ENCODE results near the gene SCAP. TPM values are rescaled to one million over a fixed set of nuclear protein-coding genes. Genes with fewer than 3 reads are reported as not detected.

Gene SCAP
- total and polyA plus RNA-seq, 2 of the 4 experiments (the other 2 are of a cell fraction) = 25.3 to 34.6 TPM

DNA sequence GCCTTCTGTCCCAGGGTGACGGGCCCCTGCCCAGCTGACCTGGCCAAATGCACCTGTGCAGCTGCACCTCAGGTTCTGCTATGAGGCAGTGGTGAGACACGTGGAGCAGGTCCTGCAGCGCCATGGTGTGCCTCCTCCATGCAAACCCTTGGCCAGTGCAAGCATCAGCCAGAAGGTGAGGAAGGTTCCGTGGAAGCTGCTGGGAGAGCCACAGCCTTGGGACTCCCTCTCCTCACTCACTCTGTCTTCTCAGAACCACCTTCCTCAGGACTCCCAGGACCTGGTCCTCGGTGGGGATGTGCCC lies 63.3 kb downstream of the SCAP start:
- Histone ChIP-seq H4K8ac (ENCODE audit: low read depth in 2 of 2, low read length in 2 of 2) (no peak overlapping the region), H3K27ac (ENCODE audit: insufficient read depth, low read length) (no peak overlapping the region), H3K4me1 (ENCODE audit: control insufficient read depth, insufficient read depth, low read length) (no peaks in the 10 kb centered on the region), H3K36me3 (ENCODE audit: control insufficient read depth, insufficient read depth, low read length) (peaks cover 76% of the 10 kb centered on the region), H2BK120ac (ENCODE audit: low read depth, low read length) (no peak overlapping the region), H4K20me1 (ENCODE audit: insufficient read depth, low read length) (peaks cover 19% of the 10 kb centered on the region), H2BK20ac (ENCODE audit: low read depth, low read length) (no peak overlapping the region), H3K27me3 (ENCODE audit: control insufficient read depth, insufficient read depth, low read length) (no peaks in the 10 kb centered on the region), H2BK15ac (ENCODE audit: low read depth, low read length) (no peak overlapping the region), H3K4me3 (ENCODE audit: insufficient read depth, low read depth, low read length) (no peak overlapping the region), H2AK5ac (ENCODE audit: low read depth, low read length) (no peak overlapping the region), H4K91ac (ENCODE audit: insufficient read depth, low read depth, low read length) (no peak overlapping the region), H3K56ac (ENCODE audit: extremely low read depth, insufficient read depth, low read length) (no peak overlapping the region), H3K4ac (ENCODE audit: low read depth, low read length) (no peak overlapping the region), H2AK9ac (replicated peaks; ENCODE audit: low read depth, low read length, poor library complexity) (no peak overlapping the region), H3K9ac (ENCODE audit: low read depth, low read length) (no peak overlapping the region), H3K23ac (ENCODE audit: low read depth, low read length) (no peak overlapping the region), H2AFZ (replicated peaks; ENCODE audit: low read length, poor library complexity) (no peak overlapping the region), H3K14ac (replicated peaks; ENCODE audit: low read depth, low read length) (no peak overlapping the region), H3K9me1 (ENCODE audit: insufficient read depth, low read length) (no peaks in the 10 kb centered on the region), H2BK5ac (ENCODE audit: low read depth, low read length, poor library complexity, severe bottlenecking) (no peak overlapping the region), H4K5ac (ENCODE audit: low read depth, low read length) (no peak overlapping the region), H3K79me1 (ENCODE audit: low read depth in 1 of 2, low read length in 2 of 2) (peaks cover 4 to 9% of the 10 kb centered on the region in 2 experiments; a peak in 2 of 4 replicates), H3K18ac (ENCODE audit: low read depth, low read length) (no peak overlapping the region), H3K9me3 (ENCODE audit: control insufficient read depth, insufficient read depth, low read length) (no peaks in the 10 kb centered on the region), H3K4me2 (ENCODE audit: low read depth, low read length) (no peak overlapping the region)
- CTCF ChIA-PET = interaction anchor here (0.6 kb wide), 1 partner anchor 20 kb away, joined by 3 read pairs; no protein-coding TSS in a partner anchor
- TF ChIP-seq SMC3 (IDR thresholded peaks at IDR 0.05; ENCODE audit: low read depth, low read length) (no peak), RAD21 (IDR thresholded peaks at IDR 0.05; ENCODE audit: low read length) (no peak), MAZ (IDR thresholded peaks at IDR 0.05; ENCODE audit: borderline replicate concordance, low read depth, low read length) (no peak), CHD1 (IDR thresholded peaks at IDR 0.05; ENCODE audit: low read depth, low read length) (no peak), FOS (IDR thresholded peaks at IDR 0.05; ENCODE audit: low read depth, low read length) (no peak), CEBPB (IDR thresholded peaks at IDR 0.05; ENCODE audit: low read depth, low read length) (no peak), MXI1 (IDR thresholded peaks at IDR 0.05; ENCODE audit: borderline replicate concordance, low read depth, low read length) (no peak), MAFK (IDR thresholded peaks at IDR 0.05; ENCODE audit: low read depth, low read length) (no peak), POLR2A (IDR thresholded peaks at IDR 0.05; ENCODE audit: low read depth, low read length) (no peak), BHLHE40 (IDR thresholded peaks at IDR 0.05; ENCODE audit: low read depth, low read length) (no peak), NFE2L2 (IDR thresholded peaks at IDR 0.05; ENCODE audit: low read depth, low read length) (no peak)
- TF ChIP-seq, protein P1, sequence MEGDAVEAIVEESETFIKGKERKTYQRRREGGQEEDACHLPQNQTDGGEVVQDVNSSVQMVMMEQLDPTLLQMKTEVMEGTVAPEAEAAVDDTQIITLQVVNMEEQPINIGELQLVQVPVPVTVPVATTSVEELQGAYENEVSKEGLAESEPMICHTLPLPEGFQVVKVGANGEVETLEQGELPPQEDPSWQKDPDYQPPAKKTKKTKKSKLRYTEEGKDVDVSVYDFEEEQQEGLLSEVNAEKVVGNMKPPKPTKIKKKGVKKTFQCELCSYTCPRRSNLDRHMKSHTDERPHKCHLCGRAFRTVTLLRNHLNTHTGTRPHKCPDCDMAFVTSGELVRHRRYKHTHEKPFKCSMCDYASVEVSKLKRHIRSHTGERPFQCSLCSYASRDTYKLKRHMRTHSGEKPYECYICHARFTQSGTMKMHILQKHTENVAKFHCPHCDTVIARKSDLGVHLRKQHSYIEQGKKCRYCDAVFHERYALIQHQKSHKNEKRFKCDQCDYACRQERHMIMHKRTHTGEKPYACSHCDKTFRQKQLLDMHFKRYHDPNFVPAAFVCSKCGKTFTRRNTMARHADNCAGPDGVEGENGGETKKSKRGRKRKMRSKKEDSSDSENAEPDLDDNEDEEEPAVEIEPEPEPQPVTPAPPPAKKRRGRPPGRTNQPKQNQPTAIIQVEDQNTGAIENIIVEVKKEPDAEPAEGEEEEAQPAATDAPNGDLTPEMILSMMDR (conservative IDR thresholded peaks at IDR 0.05; ENCODE audit: low read depth, low read length) = no peak
- DNase-seq (no peak), ATAC-seq (ENCODE audit: low read depth) (no peak)
- in situ Hi-C loops (cut with MboI; ENCODE audit: low sequenced_read_pairs) (no loop called here), intact Hi-C loops (cut with micrococcal nuclease) (no loop called here), dilution Hi-C loops (cut with HindIII; ENCODE audit: low sequenced_read_pairs, unreplicated experiment) (no loop called here)
- POLR2A ChIA-PET (ENCODE audit: unreplicated experiment) = no interaction called here
- BruUV-seq (replicated peaks) = no TSS peak
- WGBS, 2 experiments (ENCODE audit: extremely low coverage in 2 of 2, insufficient read length in 1 of 2) = 78% methylated on average over 3 of the region's 5 CpGs; no CpG with 5 or more reads in 1 of the 2 experiments

Measured in IMR-90 (cell line).